AG10803 (cell line): Measurements from ENCODE around the gene CBFA2T3.

Source experiments
- DNase-seq: peaks from one replicate; pipeline ENCODE4 v3.0.0; 2010; ENCODE audit warnings: low read depth
- H3K4me3 ChIP-seq: 2 replicates; pipeline ENCODE4 v1.5.1; 2011; ENCODE audit warnings: mild to moderate bottlenecking, low read length, control low read depth
- CTCF ChIP-seq: conservative IDR thresholded peaks from 2 replicates; pipeline ENCODE4 v1.5.1; 2011; ENCODE audit warnings: mild to moderate bottlenecking, low read length, control low read depth, inconsistent platforms

CBFA2T3 gene

GRCh38 chr16:88859381-88860091 is 117.5 kb downstream of the CBFA2T3 start:
- H3K4me3 ChIP-seq: no peak overlapping the region
- DNase-seq: no peak
- no peak for TF ChIP-seq CTCF

GRCh38 chr16:88857728-88858339 is 119.2 kb downstream of the CBFA2T3 start:
- peak; percentile 79 for TF ChIP-seq CTCF
- peak overlapping the region; percentile 99 for H3K4me3 ChIP-seq
- DNase-seq: peak; percentile 72

- no peak for TF ChIP-seq CTCF
- H3K4me3 ChIP-seq: peak within 1 kb of the TSS; percentile 99
- DNase-seq: peak; percentile 90
Measured at GRCh38 chr16:88856828-88857727, 119.9 kb downstream of the CBFA2T3 start, which contains the start of the genes GALNS and TRAPPC2L. Gene GALNS (minus strand): TSS chr16:88856947. CDS start chr16:88856877, 70 bp downstream. Gene TRAPPC2L (plus strand): TSS chr16:88857127. CDS start chr16:88857151, 24 bp downstream.

- H3K4me3 ChIP-seq: peak overlapping the region; percentile 72
- no peak for TF ChIP-seq CTCF
- no peak for DNase-seq
Measured at GRCh38 chr16:88856122-88856827, 120.7 kb downstream of the CBFA2T3 start.

GRCh38 chr16:88855736-88856121 is 121.3 kb downstream of the CBFA2T3 start:
- no peak for DNase-seq
- TF ChIP-seq CTCF: no peak
- H3K4me3 ChIP-seq: peak overlapping the region; percentile 72

- DNase-seq: no peak
- no peak for TF ChIP-seq CTCF
- H3K4me3 ChIP-seq: no peak overlapping the region
Measured at GRCh38 chr16:88855176-88855575, 121.8 kb downstream of the CBFA2T3 start.
